Activated gamma-delta T cell (primary cell): ENCODE data around the gene PRELID1.

Experiments used
- DNase-seq: peaks from one replicate; lab custom pipeline; 2025; lab: John Stamatoyannopoulos, UW

PRELID1 gene

DNA sequence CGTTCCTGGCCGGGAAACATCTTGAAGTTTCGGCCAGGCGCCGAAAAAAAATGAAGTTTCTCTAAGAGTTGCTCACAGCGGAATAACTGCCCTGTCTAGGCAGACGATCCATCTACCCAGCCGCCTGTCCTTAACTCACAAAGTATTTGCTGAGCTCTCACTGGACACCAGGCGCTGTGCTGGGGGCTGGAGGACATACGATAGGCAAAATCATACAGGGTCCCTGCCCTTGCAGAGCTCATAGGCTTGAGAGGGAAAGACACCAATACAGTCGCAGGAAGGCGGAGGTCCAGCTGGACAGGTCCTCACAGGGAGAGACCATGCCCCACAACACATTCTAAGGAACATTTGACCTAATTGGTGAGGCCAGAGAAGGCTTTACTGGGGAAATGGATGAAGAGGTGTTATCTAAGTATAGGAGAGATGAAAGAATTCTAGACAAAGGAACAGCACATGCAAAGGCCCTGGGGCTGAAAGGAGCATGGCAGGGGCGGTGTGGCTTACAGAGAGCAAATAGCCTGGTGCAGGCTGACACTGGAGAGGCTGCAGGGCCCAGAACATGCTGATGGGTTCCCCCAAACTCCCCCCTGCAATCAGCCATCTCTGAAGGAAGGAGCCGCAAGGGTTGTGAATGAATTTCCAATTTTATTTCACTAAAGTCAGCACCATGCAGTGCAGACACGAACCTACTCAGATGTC is 10.1 kb downstream of the PRELID1 start:
- DNase-seq, result no peak

DNA sequence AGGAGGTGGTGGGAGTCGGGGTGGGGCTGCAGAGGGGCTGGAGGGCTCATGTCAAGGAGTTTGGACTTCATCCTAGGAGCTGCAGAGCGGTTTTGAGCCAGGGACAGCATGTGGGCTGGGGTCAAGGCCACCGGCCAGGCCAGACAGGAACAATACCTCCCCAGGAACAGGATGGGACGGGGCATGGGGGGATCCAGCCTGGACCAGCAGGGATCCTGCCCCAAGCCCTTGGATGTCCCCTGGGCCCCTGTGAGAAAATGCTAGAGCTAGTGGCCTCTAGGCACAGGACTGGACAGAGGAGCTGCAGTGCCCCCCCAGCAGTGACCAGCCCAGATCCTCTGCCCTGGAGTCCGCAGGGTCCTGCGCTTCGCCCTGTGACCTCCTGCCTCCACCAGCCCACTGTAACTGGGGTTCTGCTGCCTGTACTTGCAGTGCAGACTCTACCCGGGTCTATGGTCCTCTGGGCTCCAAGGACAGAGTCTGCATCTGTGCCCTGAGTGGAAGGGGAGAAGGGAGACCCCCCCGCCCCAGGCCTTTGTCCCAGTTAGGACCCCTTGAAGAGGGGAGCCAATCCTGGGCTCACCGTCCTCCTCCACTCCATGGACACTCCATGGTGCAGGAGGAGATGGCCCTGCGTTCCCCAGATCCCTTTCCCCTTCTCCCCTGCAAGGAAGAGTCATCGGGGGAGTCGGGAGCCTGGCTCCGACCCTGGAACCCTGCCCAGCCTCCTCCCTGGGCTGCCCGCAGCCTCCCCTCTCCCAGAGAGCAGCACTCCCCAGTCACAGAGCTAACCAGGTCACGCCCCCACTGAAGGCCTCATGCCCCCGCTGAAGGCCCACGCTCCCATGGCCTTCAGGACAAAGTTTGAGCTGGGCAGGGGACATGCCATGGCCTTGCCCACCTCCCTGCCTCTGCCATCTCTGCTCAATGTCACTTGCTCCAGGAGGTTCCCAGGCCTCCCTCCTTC is 11.1 kb downstream of the PRELID1 start:
- DNase-seq, result no peak

DNA sequence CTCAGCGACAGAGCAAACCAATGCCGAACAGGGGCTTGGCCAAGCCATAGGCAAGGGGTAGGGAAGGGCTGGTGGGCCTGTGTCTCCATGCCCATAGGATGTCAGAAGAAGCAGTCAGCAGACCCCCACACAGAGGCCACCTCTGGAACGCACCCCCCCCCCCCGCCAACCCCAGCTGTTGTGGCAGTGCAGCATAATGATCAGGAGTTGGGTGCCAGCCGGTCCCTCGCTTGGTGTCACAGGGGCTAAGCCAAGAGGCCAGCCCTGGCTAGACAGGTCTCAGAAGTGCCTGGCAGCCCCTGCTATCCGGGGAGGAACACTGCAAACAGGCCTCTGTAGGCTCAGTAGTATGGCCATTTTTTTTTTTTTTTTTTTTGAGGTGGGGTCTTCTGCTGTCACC is 11.8 kb downstream of the PRELID1 start:
- no peak for DNase-seq

DNA sequence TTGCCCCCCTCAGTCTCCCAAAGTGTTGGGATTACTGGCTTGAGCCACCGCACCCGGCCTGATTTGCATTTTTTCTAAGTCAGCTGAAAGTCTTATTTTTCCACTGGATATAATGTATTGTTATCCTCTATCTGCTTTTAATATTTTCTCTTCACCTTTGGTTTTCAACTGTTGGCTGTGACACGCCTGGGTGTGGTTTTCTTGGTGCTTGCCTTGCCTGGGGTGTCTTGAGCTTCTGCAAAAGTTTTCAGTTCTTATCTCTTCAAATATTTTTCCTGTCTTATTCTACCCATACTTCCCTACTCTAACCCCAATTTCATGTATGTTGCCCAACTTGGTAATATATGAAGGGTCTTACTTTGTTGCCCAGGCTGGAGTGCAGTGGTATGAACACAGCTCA is 12.4 kb downstream of the PRELID1 start:
- DNase-seq, result no peak

DNA sequence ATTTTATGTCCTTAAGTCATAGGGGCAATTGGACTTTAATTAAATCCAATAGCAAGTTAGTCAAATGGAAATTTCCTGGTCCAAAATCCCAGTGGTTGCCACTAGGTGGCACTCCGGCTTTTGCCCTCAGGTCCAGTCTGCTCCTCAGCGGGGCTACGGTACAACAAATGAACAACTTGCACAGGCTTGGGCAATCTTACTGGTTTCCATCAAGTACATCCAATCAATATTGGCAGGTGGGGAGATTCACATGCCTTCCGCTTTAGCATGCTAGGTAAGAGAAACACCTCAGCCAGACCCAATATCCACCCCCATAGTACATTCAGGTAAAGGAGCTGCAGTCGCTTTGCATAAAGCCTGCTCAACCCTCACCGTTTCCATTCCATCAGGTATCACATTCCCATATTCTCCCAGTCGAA is 14.4 kb downstream of the PRELID1 start:
- DNase-seq, result no peak

DNA sequence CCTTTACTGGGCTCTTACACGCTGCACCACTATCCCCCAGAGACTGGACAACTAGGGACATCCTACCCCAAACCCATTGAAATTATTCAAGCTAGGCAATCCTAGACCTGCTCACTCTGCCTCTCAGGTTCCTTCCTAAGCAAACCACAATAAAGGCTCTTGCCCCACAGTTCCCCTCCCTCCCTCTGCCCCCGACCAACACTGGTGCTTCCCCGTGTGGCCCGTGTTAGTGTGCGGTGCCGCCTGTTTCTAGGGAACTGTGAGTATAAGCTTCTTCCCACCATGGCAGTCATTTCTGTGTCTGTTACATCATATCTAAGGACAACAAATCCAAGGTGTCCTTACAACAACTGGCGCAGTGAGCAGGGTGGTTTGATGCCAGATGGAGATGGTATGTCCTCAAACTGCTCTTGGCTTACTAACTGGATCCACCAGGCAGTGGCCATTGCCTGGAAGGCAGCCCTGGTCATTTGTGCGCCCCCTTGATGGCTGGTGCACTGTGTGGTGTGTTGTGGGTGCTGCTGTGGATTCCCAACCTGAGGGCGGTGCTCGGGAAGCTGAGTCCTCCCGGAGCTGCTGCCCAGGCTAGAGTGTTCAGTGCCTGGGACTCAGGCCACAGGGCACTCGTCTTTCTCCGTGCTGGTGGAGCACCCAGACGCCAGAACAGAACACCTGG is 16.5 kb downstream of the PRELID1 start:
- DNase-seq, result no peak

DNA sequence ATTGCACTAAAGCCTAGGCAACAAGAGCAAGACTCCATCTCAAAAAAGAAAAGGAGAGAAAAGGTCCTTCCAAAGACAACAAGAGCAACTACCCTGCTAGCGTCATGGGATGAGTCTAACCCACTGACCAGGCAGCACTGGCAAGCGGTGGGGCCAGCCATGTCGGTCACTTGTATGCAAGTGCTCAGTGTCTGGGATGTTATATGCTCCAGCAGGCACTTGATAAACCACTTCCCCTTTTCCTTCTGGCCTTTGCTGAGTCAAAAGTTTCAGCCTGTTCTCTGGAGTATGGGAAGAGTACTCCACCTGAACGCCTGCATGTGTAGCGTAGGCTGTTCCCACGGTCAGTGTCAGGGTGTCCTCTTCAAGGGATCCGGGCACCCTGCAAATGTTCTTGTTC is 17.3 kb downstream of the PRELID1 start:
- no peak for DNase-seq

DNA sequence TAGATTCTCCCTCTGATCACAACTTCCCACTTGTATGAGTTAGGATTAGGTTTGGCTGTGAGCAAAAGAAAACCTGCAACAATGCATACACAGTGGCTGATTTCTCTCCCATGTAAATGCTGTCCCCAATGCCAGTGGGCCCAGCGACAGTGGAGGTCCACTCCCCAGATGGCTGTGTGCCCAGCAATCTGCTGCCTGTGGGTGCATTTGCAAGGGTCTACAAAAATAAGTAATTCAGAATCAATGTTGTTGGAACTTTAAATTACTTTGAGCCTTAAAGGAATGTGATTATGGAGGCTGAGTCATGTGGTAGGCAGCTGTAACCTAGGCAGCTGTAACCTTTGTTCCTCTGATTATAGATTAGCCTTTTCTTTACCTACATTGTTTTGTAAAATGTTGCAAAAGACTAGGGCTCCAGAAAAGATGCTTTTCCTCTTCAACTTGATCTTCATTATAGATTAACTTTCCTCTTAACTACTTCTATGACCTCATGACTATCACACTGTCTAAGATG is 22.3 kb downstream of the PRELID1 start:
- DNase-seq, result no peak

DNA sequence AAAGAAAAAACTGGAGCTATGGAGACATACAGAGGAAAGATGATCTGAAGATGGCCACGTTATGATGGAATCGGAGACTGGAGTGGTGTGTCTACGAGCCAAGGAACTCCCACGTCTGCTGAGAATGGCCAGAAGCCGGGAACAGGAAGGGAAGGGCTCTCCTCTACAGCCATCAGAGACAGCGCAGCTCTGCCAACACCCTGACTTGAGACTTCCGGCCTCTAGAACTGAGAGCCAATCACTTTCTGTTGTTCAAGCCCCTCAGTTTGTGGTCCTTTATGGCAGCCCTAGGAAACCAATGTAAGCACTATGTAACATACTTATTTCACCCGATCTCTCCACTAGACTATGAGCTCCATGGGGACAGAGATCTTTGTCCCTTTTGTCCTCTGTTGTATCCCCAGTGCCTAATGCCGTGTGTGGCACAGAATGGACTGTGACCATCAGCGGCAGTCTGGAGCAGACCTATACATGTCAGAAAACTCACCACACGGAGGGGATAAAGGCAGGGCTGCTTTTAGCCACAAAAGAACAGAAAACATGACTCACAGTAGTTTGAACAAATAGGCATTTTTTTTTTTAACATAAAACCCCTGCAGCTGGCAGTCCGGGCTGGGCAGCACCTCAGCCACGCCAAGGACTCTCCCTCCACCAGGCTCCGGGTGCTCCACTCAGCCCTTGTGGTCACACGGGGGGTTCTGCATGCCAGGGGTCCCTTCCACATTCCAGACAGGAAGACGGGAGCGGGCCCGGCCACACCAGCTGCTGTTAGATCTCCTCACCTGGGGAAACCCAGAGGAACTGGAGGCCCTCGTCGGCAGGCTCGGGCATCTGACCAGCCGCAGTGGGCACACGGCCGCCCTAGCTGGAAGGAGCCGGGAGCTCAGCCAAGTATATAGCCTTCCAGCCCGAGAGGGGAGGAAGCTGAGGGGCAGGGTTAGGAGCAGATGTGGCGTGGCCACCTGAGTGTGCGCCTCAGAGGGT is 24.2 kb downstream of the PRELID1 start:
- DNase-seq, result no peak

DNA sequence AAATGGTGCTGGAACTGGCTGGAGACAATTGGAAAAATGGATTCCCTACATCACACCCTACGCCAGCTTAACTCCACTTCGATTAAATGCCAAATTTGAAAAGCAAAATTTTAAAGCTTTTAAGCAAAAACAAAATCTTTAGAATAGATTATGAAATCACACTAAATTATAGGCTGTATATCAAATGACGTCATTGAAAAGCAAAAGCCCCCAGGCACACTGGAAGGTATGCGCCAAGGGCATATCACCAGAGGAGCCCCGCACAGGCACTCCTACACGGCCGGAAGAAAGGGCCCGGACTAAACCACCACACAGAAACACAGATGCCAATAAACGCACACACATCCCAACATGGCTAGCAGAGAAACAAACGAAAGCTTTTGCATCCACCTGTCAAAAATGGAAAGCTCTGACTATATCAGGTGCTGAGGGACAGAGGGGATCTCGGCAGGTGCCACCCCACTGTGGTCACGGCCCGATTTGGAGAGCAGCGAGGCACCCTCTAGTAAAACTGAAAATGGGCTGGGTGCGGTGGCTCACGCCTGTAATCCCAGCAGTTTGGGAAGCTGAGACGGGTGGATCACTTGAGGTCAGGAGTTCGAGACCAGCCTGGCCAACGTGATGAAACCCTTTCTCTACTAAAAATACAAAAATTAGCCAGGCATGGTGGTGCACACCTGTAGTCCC is 25.1 kb downstream of the PRELID1 start:
- DNase-seq, result no peak

DNA sequence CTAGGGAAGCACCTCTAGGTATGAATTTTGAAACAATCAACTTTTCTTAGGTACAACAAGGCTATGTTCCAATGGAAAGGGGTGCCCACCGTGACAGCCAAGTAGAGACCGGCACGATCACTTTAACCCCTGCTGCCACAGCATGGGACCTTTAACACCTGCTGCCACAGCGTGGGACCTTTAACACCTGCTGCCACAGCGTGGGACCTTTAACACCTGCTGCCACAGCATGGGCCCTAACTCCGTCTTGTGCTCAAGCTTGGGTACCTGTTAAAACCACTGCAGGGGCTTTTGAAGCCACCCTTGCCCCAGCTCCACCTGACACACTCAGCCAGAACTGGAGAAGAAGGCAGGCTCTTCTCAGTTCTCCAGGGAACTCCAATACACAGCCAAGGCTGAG is 26.3 kb downstream of the PRELID1 start:
- no peak for DNase-seq

DNA sequence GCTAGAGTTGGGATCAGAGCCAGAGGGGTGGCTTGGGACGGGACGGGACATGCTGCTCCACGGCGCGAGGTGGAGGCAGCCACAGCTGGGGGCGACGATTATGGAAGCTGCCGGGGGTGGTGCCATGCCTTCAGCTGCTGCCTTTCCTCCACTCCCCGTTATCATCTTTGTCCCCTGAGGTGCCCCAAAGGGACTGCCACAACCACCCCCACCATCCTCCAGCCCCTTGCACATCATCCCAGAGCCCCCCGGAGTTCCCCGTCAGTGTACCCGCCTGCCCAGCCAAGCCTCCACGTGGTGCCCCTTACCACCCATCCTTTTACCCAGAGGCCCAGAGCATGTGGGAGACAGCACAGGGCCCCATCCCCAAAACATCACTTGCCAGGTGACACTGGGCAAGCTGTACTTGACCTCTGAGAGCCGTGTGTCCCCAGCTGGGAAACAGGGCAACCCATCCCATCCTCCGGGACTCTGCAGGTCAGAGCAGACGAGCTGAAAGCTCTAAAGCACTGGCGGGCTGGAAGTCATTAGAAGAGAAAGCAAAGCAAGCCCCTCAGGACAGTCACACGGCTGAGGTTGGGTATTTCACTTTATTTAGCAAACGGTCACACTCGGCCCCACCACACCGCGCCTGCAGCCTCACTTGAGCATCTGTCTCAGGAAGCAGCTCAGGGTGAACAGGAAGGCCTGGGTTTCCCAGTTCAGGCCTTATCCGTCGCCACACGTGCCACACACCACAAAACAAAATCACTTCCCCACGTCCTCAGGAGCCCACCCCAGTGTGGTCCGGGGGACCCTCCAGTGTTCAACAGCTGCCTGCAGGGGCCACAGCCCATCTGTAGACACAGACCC is 27.6 kb downstream of the PRELID1 start:
- no peak for DNase-seq

DNA sequence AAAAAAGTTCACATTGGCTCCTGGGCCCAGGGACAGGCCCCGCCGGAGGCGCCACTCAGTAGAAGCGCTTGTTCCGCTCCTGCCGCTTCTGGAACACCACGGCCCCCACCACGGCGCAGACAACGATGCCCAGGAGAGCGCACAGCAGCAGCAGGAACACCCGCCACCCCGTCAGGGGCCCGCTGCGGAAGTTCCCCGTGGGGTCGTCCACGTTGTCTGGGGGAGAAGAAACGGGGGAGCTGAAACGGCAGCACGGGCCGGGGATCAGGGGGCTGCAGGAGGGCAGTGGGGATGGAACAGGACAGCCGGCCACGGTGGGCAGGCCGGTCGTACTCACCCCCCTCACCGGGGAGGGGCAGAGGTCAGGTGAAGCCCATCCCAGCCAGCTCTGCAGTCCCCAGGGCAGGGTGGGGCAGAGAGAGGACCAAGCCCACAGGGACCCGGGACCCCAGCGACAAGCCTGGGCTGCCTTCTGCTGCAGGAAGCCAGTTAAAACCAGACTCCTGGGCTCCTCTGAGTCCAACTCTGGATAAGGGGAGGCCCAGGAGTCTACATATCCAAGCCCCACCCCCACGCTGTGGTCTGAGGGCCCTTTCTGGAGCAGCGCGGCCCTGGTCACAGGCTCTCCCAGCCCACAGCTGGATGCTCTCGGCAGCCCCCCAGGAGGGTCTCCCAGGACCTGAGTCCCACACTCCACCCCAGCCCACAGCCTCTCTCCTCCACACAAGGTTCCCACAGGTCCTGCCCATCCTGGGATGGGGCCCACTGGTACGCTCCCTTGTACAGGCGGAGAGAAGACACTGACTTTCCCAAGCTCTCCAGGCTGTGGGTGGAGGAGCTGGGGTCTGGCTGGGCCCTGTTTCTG is 28.7 kb downstream of the PRELID1 start:
- no peak for DNase-seq

DNA sequence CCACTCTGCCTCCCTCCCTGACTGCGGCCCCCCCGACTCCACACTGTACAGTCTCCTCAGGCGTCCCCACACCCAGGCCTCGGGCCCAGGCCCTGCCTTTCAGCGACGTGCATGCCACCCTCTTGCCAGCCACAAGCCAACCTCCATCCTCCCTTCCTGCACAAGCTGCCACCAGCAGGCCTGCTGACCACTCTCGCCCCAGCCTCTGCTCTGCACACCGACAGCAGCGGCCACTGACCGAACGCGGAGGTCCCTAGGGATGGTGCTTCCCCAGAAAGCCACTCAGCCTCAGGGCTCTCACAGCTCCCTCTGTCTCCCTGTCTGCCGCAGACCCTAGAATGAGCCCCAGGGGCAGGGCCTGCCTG is 29.3 kb downstream of the PRELID1 start:
- no peak for DNase-seq

DNA sequence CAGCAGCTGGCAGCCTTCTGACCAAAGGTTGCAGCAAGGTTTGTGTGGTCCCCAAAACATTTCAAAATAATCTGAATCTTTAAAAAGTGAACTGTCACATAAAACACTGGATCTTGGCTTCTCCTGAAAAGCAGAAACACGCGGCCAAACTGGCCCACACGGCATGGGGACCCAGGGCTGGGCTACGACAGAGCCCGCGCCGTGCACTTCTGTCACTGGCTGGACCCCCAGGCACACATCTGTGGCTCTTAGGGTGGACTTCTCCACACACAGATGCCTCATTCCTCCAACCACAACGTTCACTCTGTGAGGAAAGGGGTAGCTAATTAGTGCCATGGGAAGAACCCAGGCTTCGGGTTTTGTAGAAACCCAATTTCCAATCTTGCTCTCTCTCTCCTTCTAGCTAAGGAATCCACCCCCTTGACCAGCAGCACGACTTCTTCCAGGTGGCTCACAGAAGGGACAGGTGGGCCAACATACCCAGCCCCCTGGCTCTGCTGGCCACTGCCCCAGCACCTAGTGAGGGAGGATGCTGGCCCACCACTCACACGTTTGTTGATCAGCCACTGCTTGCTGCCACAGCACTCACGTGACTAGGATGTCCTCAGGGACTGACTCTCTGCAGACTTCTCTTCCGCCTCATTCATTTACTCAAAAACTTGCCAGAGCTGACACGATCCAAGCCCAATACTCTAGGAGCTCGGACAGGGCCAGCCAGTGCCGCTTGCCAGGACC is 30.0 kb downstream of the PRELID1 start:
- DNase-seq, result no peak

DNA sequence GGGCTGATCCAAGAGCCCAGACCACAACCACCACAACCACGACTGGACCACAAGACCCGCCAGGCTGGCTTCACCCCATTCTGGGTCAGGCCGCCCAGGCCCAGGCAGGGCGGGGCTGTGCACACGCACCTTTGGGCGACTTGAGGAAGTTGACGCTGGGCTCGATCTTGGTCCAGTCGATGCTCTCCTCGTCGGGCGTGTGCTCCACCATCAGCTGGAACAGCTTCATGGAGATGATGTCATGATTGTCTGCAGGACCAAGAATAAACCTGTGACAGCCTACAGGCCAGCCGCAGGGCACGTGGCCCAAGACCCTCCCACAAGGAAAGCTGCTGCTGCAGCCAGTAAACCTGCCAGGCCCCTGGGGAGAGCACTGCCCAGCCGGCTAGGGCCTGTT is 30.6 kb downstream of the PRELID1 start:
- DNase-seq, result no peak

DNA sequence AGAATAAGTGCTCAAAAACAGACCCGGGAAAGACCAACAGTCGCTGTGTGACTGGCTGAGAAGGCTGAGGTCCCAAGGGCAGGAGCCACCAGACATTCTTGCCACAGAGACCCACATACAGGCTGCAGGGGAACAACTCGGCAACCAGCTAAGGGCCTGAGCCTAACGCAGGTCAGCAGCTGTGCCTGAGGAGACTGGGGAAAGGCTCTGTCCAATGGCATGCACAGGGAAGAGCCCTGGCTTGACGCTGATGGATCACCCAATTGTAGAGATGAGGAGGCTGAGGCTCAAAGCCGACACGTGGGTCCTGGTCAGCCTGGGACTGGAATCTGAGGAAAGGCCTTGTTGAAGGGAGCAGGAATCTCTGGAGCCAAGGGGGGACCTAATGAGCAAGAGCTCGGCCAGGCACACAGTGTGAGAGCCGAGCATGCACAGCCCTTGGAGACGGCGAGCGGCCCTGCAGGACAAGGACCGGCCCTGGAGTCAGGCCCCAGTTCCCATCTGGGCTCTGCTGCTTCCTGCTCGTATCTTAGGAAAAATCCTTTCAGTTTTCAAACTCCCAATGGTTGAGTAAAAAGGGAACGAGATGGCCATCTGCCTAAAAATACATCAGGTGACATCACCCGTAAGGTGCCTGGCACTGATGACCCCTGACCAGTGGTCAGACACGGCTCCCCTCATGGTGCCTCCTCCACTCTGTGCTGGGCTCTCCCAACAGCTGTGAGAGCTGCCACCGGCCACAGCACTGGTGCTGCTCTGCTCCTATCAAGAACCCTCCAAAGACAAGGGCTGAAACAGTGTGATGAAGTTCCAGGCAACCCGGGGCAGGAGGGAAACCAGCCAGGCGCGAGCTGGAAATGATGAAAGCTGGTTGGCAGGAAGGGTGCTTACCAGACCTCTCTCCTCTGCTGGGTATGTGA is 31.4 kb downstream of the PRELID1 start:
- DNase-seq, result no peak
